Sigmoid colon (tissue), 4 donors: ENCODE data around the gene CDC25B.

Experiments used
- EP300 ChIP-seq, 4 donors: sonication (generic); formaldehyde crosslinking; IDR thresholded peaks; one replicate each; pipeline ENCODE4 v1.6.1; 2017; ENCODE audit warnings: antibody characterized with exemption in 4 of 4
- POLR2A ChIP-seq, 2 donors: fragments of 450-650 bp; IDR thresholded peaks; one replicate each; pipeline ENCODE4 v1.6.1; 2016; ENCODE audit warnings: antibody characterized with exemption in 2 of 2, mild to moderate bottlenecking in 2 of 2, moderate library complexity in 2 of 2
- TF ChIP-seq, protein P1 (sequence below), 4 experiments: fragments of 450-650 bp in 3 of 4; fragments of 200-600 bp in 1 of 4; IDR thresholded peaks; one replicate each; pipeline ENCODE4 v1.5.1; 2016 to 2019; ENCODE audit warnings: antibody characterized with exemption in 4 of 4, mild to moderate bottlenecking in 3 of 4, moderate library complexity in 2 of 4

DNA sequence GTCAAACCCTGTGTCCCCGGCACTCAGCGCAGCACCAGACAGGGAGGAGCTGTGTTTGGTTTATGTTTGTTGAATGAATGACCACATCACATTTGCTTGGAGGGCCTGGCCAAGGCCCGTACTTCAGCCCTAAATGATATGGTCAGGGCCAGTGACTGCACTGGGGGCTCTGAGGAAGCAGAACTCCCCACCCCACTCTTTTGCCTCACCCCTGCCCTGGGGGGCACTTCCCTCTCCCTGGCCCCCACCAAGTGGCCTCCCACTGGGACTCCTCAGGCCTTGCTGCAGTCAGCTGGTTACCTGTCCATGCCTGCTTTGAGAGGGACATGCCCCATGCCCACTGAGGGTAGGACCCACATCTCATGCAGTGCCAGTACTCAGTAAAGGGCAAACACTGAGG is 31.5 kb upstream of the CDC25B start:
- TF ChIP-seq POLR2A (IDR thresholded peaks at IDR 0.05) (no peak), EP300 (IDR thresholded peaks at IDR 0.05) (no peak)
- TF ChIP-seq, protein P1, sequence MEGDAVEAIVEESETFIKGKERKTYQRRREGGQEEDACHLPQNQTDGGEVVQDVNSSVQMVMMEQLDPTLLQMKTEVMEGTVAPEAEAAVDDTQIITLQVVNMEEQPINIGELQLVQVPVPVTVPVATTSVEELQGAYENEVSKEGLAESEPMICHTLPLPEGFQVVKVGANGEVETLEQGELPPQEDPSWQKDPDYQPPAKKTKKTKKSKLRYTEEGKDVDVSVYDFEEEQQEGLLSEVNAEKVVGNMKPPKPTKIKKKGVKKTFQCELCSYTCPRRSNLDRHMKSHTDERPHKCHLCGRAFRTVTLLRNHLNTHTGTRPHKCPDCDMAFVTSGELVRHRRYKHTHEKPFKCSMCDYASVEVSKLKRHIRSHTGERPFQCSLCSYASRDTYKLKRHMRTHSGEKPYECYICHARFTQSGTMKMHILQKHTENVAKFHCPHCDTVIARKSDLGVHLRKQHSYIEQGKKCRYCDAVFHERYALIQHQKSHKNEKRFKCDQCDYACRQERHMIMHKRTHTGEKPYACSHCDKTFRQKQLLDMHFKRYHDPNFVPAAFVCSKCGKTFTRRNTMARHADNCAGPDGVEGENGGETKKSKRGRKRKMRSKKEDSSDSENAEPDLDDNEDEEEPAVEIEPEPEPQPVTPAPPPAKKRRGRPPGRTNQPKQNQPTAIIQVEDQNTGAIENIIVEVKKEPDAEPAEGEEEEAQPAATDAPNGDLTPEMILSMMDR (IDR thresholded peaks at IDR 0.05) = no peak
